GM19438 (cell line): ENCODE results near the gene IFNA16.
"Not testable (repeated sequence)": the region's sequence is repeated elsewhere in the genome, so short reads cannot be mapped to it uniquely, and the experiment has no call there.

Experiments used
- ATAC-seq: cut with Tn5 transposase; IDR thresholded peaks from one replicate; pipeline ENCODE4 v1.9.1; 2021; ENCODE audit warnings: low read depth; ENCODE audit not compliant: unreplicated experiment

IFNA16 gene

GRCh38 chr9:21217211-21217610, at the start of gene IFNA16:
TSS of gene IFNA16 (minus strand) at chr9:21217311. CDS start at chr9:21217305, 6 bp downstream.
- not testable (repeated sequence) for ATAC-seq

DNA sequence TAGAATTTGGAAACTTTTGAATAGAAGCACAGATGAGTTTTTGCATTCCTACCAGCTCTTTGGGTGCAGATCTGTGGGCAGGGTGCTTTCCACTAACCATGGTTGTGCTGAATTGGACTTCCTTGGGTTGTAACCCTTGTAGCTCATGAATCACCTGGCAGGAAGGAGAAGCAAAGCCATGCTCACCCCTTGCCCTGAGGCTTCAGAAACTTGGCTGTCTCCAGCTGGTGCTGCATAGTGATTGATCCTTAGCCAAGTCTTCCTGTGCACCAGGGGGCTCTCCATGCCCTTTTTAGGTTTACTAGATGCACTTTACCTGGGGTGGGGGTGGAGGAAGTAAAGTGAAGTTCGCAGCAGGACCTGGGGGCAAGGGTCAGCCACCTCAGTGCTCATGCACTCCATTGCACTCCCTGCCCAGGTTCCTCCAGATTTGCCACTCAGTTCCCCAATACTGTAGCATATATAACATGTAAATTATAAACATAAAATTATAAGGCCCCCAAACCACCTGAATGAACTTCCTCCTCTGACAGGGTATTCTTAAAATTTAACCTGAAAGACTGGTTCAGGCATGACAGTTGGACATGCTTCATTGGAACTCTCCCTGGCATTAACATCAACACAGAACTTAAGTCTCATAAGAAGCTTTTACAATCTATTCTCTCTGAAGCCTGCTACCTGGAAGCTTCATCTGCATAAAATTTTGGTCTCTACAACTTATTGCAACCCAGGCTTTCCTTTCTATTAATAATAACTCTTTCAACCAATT, 48.5 kb upstream of the IFNA16 start:
- ATAC-seq: no peak

- ATAC-seq: peak; percentile 52
These were observed 38.6 kb upstream of the IFNA16 start for GRCh38 chr9:21255538-21256212.

- ATAC-seq: peak; percentile 70
These were observed 35.8 kb upstream of the IFNA16 start for GRCh38 chr9:21252721-21253547.

GRCh38 chr9:21251638-21252037, 34.5 kb upstream of the IFNA16 start:
- ATAC-seq: no peak

GRCh38 chr9:21251190-21251589, 34.1 kb upstream of the IFNA16 start:
- no peak for ATAC-seq

- ATAC-seq: no peak
These were observed 27.7 kb upstream of the IFNA16 start for GRCh38 chr9:21244836-21245235.

- ATAC-seq: no peak
These were observed 22.8 kb upstream of the IFNA16 start, which contains the start of gene IFNA14 for GRCh38 chr9:21239911-21240310. TSS of gene IFNA14 (minus strand) at chr9:21240005. CDS start at chr9:21239935, 70 bp downstream.

GRCh38 chr9:21236360-21236714, 19.2 kb upstream of the IFNA16 start:
- peak; percentile 52 for ATAC-seq

DNA sequence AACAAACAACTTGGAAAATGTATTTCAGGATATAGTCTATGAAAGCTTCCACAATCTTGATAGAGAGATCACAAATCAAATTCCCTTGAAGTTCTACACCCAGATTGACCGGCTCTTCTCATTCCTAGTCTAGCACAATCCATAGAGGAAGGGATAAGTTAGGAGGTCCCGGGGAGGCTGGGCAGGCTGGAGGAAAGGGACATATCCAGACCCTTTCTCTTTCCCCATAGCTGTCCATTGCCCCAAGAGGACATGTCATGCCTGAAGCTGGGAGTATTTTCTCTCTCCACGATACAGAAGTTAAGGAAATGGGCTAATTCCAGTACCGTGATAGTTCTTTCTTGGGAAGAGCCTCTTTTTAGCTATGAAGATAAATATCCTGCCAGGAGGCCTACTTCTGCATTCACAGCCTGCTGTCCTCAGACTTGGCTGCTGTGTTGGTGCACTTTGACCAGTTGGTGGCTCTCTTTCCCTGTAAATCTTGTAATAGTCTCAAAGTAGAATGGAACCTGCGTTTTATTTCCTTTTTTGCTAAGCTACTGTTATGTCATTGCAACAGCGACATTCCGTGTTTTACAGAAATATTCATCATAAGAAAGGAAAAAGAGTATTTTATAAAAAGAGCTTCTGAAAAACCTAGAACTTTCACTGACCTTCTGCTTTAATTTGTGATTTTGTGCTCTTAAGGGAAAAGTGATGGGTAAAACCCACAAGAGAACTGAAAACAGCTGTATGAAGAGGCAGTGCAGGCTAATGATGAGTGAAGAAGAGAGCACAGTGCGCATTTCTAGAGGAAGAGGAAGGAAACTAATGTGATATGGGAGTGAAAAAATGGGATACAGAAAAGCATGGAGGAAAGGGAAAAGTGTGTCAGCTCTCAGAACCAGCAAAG, 18.6 kb upstream of the IFNA16 start:
- peak; percentile 88 for ATAC-seq

GRCh38 chr9:21234153-21234687, 17.1 kb upstream of the IFNA16 start:
- ATAC-seq: no peak

GRCh38 chr9:21233258-21233657, 16.1 kb upstream of the IFNA16 start:
- ATAC-seq: no peak

- no peak for ATAC-seq
These were observed 11.0 kb upstream of the IFNA16 start, which contains the start of gene IFNA17 for GRCh38 chr9:21228122-21228521. TSS of gene IFNA17 (minus strand) at chr9:21228222. CDS start at chr9:21228173, 49 bp downstream.

DNA sequence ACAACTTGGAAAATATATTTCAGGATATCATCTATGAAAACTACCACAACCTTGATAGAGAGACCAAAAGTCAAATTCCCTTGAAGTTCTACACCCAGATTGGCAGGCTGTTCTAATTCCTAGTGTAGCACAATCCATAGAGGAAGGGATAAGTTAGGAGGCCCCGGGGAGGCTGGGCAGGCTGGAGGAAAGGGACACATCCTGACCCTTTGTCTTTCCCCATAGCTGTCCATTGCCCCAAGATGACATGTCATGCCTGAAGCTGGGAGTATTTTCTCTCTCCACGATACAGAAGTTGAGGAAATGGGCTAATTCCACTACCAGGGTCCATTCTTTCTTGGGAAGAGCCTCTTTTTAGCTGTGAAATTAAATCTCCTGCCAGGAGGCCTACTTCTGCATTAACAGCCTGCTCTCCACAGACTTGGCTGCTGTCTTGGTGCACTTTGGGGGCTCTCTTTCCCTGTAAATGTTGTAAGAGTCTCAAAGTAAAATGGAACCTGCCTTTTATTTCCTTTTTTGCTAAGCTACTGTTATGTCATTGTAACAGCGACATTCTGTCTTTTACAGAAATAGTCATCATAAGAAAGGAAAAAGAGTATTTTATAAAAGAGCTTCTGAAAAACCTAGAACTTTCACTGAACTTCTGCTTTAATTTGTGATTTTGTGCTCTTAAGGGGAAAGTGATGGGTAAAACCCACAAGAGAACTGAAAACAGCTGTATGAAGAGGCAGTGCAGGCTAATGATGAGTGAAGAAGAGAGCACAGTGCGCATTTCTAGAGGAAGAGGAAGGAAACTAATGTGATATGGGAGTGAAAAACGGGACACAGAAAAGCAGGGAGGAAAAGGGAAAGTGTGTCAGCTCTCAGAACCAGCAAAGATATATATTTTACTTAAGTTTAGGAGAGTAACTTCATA, 3.4 kb downstream of the IFNA16 start:
- ATAC-seq: peak; percentile 58

DNA sequence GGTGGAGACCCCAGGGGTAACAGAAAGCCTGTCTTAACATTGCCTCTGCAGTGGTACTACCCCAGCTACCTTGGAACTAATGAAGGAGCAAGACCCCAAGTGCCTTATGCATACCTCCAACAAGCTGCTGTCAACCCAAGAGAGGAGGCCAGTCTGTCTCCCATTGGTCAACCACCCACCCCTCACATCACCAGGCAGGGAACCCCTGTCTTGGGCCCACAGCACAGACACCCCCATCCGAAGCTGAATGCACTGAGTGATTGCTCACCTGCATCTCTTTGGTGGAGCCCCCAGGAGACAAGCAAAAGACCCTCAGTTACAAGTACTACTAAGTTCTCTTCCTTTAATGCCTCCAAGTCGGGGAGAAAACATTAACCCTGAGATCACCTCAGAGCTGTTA, 5.0 kb downstream of the IFNA16 start:
- not testable (repeated sequence) for ATAC-seq

- ATAC-seq: not testable (repeated sequence)
These were observed 6.3 kb downstream of the IFNA16 start for GRCh38 chr9:21210782-21211181.

- ATAC-seq: no peak
These were observed 6.8 kb downstream of the IFNA16 start for GRCh38 chr9:21210311-21210710.

DNA sequence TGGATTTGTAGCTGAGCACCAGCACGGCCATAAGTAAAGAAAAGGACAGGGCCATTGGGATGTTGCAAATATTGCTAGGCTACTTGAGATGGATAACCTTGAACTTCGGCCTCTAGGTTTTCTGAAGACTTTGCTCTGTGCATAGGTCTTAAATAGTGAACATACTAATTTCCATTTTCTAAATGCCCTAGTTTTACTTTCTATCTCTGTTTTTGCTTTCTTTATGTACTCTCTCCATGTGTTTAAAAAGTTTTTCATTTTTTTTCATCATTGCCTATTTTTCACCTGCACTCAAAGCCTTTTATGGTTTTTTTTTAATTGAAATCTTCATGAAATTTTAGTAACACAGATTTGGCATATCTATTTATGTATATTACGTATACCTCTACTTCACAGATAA, 10.1 kb downstream of the IFNA16 start, which contains the start of gene IFNA10:
TSS of gene IFNA10 (minus strand) at position 101 of the 400 bp plus-strand sequence. CDS start at position 55, 46 bp downstream.
- ATAC-seq: not testable (repeated sequence)
